ENCODE results near the gene ELMO1.

ELMO1 gene

GRCh38 chr7:36875794-36876193 is 572.9 kb downstream of the ELMO1 start:
- ChIA-PET CTCF (interaction anchor here (0.9 to 2.4 kb wide), 3 partner anchors 10 to 333 kb away, joined by 3 to 9 read pairs (median 4); no protein-coding TSS in a partner anchor), POLR2A (no interaction called here)
- DNase-seq (ENCODE audit: extremely low spot score): no peak
- no peak for TF ChIP-seq CTCF (IDR thresholded peaks at IDR 0.05; ENCODE audit: control extremely low read depth, extremely low read depth, low read depth, missing control alignments)

GRCh38 chr7:36874041-36874440 is 574.6 kb downstream of the ELMO1 start:
- POLR2A ChIA-PET: interaction anchor here (0.7 kb wide), 1 partner anchor 13 kb away, joined by 3 read pairs; no protein-coding TSS in a partner anchor
- no peak for TF ChIP-seq CTCF (IDR thresholded peaks at IDR 0.05; ENCODE audit: control extremely low read depth, extremely low read depth, low read depth, missing control alignments)
- CTCF ChIA-PET: interaction anchor here (0.9 to 2.4 kb wide), 3 partner anchors 9 to 16 kb away, joined by 4 to 9 read pairs (median 9); no protein-coding TSS in a partner anchor
- DNase-seq (ENCODE audit: extremely low spot score): no peak

DNA sequence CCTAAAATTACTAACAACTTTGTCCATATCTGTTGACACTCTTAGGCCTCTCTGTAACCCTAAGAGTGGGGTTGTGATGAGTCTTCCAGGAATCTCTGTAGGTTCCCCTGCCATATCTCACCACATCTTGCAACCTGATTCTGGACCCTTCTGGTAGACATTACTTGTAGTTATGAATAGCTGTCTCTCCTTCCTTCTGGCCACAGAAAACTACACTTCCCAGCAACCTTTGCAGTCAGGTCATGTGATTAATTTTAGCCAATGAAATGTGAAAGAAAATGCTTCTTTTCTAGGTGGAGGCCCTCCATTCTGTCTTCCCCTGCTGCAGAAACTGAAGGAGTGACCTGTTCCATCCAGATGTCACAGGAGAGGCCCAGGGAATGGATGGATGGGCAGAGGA is 576.8 kb downstream of the ELMO1 start:
- ChIA-PET CTCF (interaction anchor here (1.0 kb wide), 1 partner anchor 310 kb away, joined by 3 read pairs; no protein-coding TSS in a partner anchor), POLR2A (no interaction called here)
- peak; percentile 11 for DNase-seq (ENCODE audit: extremely low spot score)
- no peak for TF ChIP-seq CTCF (IDR thresholded peaks at IDR 0.05; ENCODE audit: control extremely low read depth, extremely low read depth, low read depth, missing control alignments)

GRCh38 chr7:36871355-36871738 is 577.3 kb downstream of the ELMO1 start:
- CTCF ChIA-PET: interaction anchor here (1.0 kb wide), 1 partner anchor 311 kb away, joined by 3 read pairs; no protein-coding TSS in a partner anchor
- no peak for TF ChIP-seq CTCF (IDR thresholded peaks at IDR 0.05; ENCODE audit: control extremely low read depth, extremely low read depth, low read depth, missing control alignments)
- POLR2A ChIA-PET: no interaction called here
- no peak for DNase-seq (ENCODE audit: extremely low spot score)

DNA sequence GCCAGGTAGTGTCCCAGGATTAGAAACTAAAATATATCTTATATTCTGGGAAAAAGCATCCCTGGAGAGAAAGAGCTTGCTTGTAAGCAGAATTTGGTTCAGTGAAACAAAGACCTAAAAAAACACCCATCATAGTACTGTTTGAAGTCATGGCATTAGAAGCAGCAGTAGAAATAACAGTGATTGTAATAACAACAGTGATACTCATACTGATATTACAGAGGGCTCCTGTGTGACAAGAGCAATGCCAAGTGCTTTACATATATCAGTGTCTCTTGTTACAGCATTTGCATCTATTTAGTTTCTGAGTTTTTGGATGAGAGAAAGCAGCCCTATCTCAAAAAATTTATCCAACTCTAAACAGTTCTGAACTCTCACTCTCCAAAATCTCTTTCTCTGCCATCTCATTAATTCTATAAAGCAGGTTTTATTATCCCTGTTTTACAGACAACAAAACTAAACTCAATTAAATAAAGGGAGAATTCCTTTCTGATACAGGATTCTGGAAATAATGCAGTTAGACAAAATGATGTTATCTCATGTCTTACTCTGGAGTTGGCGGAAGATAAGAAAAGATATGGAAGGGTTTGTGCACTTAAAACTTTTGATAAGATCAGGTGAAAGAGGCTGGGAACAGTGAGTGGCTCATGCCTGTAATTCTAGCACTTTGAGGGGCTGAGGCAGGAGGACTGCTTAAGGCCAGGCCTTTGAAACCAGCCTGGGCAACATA is 577.9 kb downstream of the ELMO1 start:
- CTCF ChIA-PET: no interaction called here
- POLR2A ChIA-PET: no interaction called here
- no peak for TF ChIP-seq CTCF (IDR thresholded peaks at IDR 0.05; ENCODE audit: control extremely low read depth, extremely low read depth, low read depth, missing control alignments)
- DNase-seq (ENCODE audit: extremely low spot score): no peak

DNA sequence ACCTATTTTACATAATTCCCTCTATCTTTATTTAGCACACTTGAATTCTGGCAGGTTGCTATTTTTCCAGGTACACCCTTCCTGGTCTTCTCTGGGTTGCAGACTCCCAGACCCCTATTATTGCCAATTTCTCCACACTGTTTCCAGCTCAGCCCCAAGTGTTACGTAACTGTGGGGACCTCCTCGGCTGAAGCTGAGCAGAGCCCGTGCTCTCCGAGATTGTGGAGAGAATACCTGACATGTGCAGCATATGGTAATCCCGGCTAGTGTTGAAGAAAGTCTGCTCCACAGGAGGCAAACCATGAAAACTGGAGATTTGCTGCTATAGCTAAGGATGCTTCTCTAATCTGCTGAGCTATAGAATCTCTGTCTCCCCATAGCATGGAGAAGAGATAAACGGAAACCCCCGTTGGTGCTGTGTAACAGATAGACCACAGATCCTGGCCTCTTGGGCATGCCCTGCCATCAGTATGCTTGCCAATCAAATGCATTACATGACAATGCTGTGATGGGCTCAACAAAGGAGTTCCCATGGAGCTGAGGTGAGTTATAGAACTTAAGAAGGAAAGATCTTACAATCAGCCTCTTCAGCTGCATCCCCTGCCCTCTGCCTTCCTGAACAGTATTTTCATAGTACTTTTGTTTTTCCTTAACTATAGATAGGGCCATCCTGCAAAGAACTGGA is 579.8 kb downstream of the ELMO1 start:
- POLR2A ChIA-PET: no interaction called here
- no peak for DNase-seq (ENCODE audit: extremely low spot score)
- CTCF ChIA-PET: no interaction called here
- TF ChIP-seq CTCF (IDR thresholded peaks at IDR 0.05; ENCODE audit: control extremely low read depth, extremely low read depth, low read depth, missing control alignments): no peak
